HG03442 (cell line): Measurements from ENCODE around the gene RGS9.
"Not testable (repeated sequence)": the region's sequence is repeated elsewhere in the genome, so short reads cannot be mapped to it uniquely, and the experiment has no call there.

Experiments used
- ATAC-seq: cut with Tn5 transposase; IDR thresholded peaks from one replicate; pipeline ENCODE4 v1.9.1; 2021; ENCODE audit warnings: mild to moderate bottlenecking, moderate library complexity; ENCODE audit not compliant: unreplicated experiment

The RGS9 gene

DNA sequence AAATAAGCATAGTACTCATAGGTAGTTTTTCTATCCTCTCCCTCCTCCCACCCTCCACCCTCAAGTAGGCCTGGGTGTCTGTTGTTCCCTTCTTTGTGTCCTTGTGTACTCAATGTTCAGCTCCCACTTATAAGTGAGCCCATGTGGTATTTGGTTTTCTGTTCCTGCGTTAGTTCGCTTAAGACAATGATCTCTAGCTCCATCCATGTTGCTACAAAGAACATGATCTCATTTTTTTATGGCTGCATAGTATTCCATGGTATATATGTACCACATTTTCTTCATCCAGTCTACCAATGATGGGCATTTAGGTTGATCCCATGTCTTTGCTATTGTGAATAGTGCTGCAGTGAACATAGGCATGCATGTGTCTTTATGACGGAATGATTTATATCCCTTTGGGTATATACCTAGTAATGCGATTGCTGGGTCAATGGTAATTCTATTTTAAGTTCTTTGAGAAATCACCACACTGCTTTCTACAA is 43.6 kb downstream of the RGS9 start:
- not testable (repeated sequence) for ATAC-seq

DNA sequence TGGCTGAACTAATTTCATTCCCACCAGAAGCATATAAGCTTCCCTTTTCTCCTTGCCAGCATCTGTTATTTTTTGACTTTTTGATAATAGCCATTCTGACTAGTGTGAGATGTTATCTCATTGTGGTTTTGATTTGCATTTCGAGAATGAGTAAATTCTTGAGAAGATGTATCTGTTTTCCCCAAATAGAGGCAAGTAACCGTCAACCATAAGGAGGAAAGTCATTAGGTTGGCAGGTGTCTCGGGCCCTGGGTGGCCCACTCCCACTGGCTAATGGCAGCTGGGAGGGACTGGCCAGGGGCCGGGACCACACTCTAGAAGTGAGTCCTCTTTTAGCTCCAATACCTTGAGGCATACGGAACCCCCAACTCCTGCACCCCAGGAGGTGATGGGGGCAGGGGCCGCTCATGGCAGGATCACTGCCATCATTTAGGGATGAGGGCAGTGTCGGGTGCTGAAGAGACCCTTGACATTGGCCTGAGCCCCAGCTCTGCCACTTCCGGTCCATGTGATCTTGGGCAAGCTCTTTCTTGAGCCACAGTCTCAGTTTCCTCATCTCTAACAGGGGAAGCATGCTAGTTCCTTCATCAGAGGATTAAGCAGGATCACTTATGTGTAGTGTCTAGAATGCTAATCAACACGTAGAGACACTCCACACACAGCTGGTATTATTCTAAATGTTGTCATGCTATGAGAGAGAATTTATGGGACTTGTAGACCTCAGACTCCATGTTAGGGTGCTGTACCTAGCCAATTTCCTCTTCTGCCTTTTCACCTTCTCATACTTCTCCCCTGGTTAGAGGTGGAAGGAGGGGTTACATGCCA is 44.3 kb downstream of the RGS9 start:
- peak; percentile 50 for ATAC-seq

DNA sequence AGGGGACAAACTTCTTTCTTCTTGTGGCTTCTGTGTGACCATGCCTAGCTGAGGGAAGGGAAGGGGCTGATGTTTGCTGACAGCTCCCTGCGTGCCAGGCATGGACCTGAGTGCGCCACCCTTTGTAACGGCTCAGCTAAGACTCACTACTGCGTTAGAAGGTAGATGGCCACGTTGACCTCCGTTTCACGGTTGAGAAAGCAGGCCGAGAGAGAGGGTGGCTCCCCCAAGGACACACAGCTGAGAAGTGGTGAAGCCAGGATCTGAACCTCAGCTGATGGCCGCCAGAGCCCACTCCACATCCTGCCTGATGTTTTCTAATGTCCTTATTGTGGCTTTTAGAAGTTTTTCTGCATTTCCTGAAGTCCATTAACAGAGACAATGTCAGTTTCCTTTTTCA is 45.1 kb downstream of the RGS9 start:
- peak; percentile 47 for ATAC-seq

DNA sequence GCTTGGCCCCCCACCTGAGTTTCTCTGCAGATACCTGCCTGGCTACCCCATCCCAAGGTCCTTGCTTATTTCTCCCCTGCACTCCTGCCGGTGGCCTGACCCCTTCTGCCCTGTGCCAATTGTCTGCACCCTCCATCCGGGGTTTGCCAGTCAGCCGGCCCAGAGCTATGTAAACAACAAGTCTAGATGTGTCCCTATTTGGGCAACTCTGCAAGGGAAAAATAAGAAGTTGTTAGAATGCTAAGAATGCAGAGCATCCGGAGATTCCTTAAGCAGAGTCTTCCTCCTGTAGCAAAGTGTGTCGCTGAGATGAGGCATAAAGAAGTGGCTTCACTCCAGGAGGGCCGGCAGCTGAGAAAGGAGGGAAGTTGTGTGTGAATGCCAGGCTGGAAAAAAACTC is 46.6 kb downstream of the RGS9 start:
- no peak for ATAC-seq

DNA sequence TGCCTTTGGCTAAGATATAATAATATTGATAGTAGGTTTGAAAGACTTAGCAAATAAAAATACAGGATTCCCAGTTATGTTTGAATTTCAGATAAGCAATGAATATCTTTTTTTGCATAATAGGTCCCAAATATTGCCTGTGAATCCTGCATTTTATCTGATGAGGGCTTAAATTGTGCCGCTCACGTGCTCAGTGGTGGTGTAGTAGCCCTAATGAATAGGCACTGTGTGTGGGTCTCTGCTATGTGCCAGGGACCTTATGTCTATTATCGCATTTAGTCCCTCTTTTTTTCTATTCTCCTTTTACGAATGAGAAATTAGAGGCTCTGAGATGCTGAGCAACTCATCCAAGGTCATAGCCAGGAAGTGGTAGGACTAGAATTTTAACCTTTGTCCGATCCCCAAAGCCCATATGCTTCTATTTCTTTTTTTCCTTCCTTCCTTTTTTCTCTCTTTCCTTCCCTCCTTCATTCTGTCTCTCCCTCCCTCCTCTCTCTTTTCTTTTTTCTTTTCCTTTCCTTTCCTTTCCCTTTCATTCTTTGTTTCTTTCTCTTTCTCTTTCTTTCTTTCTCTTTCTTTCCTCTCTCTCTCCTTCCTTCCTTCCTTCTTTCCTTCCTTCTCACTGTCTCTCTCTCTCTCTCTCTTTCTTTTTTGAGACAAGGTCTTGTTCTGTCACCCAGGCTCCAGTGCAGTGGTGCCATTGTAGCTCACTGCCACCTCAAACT is 47.2 kb downstream of the RGS9 start:
- no peak for ATAC-seq

DNA sequence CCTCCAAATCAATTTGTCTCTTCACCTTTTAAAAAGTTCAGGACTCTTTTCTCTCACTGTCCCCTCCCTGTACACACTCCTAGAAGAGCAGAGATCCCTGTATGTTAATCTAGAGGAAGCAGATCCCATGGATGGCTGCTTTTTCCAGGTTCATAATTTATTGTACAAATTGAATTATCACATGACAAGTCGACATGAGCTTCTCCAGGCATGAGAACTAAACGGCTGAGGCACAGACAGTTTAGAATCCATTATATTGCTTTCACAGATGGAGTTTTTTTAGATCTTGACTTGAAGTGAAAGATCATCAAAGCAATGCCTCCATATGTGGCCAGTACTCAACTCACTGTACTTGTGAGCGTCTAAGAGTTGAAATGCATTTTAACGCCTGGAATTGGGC is 47.9 kb downstream of the RGS9 start:
- ATAC-seq, result no peak

DNA sequence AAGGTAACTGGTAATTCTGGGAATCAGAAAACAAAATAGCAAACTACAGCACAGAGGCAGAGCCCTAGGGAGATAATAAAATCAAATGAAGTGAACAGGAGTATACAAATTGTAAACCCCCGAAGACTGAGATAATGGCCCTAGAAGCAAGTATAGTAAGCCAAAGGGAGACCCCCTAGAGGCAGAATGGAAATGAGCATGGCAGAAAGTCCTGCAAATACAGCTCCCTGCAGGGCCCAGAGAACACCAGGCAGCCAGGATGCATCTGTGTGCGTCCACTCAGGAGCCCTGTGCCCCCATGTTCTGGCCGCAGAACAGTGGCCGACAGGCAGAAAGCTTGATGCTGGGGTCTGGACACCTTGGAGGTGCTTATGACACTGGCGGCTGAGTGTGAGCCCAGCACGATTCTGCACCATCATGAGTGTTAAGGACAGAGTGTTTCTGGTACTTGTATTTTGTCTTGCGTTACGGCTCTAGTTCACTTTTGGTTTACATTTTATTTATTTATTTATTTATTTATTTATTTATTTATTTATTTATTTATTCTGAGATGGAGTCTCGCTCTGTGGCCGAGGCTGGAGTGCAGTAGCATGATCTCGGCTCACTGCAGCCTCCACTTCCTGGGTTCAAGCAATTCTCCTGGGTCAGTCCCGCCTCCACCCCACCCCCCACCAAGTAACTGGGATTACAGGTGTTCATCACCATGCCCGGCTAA is 48.7 kb downstream of the RGS9 start:
- no peak for ATAC-seq

DNA sequence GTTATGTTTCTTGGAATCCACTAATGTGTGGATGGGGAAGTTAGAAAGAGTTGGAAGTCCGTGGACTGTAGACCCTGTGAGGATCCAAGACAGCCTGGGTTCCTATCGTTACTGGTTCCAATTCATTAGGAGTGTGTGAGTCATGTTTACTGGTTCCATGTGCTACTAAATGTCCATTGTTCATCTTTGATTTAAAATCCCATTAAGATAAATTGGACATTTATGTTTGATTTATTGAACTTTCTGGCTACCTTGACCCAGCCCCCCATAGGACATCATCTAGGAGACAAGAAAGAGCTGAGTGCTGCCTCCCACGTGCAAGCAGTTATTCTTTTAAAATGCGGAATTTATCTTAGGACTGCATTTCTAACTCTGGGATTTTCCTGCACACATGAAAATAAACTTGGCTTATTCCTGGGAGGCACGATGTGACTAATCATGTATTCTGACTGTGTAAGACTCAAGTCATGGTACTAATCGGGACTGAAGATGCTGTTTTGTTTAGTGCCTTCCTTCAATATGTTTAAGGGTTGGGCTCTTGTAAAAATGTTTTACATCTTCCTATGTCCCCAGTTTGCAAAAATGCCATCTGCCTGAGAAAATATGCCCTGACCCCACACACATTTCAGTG is 53.4 kb downstream of the RGS9 start:
- no peak for ATAC-seq

DNA sequence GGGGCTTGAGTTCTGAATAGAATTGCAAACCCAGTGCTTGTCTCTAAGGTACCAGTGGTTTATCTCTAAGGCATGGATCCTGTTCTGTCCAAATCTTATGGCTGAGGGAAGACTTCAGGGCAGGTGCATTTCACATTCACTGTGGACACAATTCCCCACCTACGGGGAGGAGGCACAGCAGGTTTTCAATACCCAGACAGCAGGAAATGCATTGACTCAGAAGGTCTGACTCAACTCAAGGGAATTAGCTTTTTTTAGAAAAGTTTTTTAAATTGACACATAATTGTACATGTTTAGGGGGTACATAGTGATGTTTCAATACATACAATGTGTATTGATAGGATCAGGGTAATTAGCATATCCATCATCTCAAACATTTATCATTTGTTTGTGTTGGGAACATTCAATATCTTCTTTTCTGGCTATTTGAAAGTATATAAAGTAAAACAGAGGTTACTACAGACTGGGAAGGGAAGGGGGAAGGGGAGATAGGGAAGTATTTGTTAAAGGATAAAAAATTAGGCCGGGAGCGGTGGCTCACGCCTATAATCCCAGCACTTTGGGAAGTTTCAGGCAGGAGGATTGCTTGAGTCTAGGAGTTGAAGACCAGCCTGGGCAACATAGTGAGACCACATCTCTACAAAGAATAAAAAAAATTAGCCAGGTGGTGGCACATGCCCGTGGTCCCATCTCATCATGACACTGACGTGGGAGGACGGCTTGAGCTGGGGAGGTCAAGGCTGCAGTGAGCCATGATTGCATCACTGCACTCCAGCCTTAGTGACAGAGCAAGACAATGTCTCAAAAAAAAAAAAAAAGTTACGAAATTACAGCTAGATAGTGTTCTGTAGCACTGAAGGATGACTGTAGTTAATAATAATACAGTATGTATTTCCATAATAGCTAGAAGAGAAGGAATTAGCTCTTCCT is 54.9 kb downstream of the RGS9 start:
- no peak for ATAC-seq

DNA sequence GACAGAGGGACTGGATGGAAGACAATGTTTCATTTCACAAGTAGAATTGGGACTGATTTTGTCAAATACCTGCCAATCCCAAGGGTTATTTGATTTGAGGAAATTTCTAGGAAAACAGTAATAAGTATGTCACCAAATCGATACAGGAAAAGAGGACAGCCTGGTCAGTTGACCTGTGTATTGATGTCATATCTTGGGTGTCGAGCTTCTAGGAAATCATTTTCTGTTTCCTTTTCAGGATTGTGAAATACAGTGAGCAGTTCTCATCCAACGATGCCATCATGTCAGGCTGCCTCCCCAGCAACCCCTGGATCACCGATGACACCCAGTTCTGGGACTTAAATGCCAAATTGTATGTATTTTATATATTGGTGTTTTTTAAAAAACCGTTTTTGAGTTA is 56.1 kb downstream of the RGS9 start:
- no peak for ATAC-seq

DNA sequence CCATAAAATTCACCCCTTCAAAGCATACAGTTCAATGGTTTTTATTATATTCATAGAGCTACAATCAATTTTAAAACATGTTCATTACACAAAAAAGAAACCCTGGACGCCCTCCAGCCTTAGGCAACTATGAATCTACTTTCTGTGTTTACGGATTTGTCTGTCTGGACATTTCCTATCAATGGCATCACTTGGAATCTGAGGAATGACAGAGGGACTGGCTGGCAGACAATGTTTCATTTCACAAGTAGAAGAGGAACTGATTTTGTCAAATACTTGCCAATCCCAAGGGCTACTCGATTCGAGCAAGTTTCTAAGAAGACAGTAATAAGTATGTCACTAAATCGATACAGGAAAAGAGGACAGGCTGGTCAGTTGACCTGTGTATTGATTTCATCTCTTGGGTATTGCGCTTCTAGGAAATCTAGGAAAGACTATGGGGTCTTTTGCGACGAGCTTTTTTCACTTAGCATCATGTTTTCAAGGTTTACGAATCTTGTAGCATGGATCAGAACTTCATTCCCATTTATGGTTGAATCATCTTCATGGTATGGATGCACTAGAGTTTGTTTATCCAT is 56.6 kb downstream of the RGS9 start:
- ATAC-seq, result no peak

DNA sequence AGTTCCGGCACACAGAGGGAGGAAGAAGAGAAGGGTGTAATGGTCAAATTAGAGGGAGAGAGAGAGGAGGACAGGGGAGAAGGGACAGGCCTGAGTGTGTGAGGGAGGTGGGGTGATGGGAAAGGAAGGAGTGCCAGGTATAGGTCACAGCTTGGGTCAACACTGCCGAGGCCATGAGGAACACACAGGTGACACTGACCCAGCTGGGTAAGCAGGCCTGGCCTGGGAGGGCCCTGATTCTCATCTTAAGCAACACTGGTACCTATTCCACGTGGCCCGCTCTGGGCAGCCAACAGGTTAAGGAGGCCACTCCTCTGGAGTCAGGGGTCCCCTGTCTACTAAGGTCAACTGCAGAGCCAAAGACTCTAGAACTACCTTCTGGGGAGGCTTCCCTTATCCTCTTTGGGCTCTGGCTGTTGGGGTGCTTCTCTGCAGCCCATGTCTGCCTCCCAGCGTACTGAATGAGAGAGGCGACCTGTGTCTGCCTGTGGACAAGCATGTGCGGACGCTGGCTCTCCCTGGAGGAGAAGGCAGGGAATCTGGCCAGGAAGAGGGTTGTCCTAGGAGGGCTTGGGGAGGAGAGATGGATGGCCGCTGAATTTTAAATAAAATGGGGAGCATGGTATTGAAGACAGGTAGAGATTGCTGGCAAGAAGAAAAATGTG is 57.6 kb downstream of the RGS9 start:
- ATAC-seq, result no peak

DNA sequence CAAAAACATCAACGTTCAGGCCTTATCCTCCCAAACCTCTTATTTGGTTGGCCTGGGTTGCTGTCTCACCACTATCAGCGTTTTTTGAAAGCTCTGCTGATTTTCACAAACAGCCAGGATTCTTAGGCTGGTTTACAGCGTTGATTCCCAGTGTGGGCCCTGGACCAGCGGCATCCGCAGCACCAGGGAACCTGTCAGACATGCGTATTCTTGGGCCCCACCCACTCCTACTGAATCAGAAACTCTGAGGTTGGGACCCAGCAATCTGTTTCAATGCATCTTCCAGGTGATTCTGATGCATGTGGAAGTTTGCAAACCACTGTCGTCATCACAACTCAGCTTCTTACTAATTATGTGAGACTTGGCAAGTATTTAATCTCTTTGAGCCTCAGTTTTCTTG is 58.5 kb downstream of the RGS9 start:
- ATAC-seq, result no peak

DNA sequence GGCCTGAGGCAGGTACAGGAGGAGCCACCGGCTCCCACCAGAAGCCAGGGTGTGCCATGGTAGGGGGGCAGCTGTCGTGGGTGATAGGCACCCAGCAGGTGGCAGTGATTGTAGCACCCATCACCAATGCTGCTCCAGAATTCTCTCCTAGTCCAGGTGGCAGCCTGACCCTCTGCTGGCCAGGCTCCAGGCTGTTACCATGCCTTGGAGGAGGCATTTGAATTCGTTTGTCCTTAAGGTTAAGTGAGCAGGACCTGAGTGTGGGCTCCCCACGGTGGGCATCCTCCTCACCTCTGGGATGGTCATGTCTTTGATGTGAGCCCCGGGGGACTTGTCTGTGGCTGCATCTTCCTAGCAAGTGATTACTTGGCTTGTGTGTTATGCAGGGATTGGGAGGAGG is 59.4 kb downstream of the RGS9 start:
- ATAC-seq, result no peak

DNA sequence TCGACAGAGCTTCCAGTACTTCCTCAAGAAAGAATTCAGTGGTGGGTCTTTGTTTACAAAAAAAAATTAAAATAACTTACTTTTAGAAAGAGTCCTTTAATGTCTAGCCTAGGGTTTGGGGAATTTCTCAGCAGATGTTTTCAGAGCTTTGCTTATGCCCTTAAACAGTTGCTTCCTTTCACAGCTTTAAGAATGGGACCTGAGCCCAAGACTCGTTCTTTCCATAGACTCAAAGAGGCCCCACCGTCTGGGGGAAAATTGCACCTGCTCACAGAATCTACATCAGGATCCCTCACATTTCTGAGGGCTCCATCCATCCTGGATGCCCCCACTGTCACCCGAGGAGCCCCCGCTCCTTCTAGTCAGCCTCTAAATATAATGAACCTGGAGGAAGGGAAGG is 60.0 kb downstream of the RGS9 start:
- ATAC-seq, result no peak

DNA sequence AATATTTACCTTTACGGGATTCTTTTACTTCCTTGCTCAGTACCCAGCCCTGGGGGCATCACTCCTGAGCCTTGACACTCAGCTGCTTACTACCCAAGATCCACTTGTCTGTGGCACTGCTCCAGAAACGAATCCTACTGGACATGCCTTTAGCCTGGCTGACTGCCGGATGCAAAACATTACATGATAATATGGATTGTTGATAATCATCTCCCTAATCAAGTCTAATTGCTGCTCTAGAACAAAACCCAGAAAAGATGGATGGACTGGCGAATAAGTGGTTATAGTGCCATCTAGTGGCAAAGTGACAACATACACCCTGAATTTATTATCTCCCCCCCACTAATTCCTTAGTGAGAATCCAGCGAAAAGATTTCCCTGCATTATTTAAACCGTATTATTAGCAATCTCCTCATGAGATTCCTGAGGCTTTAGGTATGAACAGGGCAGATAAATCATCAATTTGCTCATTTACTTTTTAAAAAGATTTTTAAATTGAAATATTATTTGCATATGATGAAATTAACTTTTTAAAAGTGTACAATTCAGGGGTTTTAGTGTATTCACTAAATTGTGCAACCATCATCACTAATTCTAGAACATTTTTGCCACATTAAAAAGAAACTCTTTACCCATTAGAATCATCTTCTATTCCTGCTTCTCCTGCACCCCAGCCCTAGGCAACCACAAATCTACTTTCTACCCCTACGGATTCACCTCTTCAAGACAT is 61.6 kb downstream of the RGS9 start:
- ATAC-seq, result no peak

DNA sequence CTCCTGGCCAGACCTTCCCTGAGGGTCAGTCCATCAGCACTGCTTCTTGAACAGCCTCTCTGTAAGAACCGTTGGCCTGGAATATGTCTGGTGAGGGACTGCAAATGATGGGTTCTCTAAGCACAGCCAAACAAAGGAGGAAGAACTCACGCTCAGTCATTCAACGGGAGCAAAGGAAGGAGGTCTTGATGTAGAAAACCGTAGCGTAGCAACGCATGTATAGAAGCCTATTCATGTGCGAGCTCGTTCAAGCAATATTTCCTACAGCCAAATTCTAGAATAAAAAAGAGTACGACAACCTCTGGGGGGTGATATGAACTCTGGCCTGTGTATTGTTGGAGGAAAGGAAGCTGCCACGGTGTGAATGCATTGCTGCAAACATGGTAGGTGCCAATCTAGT is 64.2 kb downstream of the RGS9 start:
- ATAC-seq, result no peak

DNA sequence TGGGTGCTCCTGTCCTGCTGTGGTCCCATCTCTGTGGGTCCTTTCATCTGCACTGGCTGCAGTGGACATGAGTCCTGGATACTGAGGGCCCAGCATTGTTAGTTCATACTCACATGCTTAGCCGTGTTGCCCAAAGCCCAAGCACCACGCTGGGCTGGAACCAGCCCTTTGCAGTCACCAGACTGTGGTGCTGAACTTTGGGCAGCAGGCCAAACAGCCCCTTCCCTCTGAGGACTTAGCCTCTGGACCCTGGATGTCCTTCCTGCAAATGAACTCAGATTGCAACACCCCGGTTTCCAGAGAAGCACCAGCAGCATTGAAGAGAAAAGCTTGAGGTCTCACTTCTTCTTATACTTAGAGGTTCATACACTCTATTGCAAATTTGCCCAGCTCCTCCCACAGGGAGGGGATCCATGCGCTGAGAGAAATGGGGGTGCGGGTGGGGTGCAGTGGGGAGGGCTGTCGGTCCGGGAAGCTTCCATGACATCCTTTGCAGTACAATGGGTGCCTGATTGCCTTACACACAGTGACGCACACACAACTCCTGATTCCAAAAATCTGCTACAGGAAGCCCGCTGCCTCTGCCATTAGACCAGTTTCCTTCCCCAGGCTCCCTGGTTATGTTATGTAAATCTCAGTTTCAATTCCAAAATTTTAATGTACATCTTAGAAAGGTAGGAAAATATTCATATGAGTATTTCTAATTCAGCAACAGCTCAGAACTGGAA is 65.8 kb downstream of the RGS9 start:
- ATAC-seq, result no peak
